Cerebellar cortex (tissue), 1 donor: ENCODE measurements around the gene ADORA2A.

ENCODE experiments used
- DNase-seq: peaks from one replicate; pipeline ENCODE4 v3.0.0-alpha.2; 2015; ENCODE audit warnings: low spot score

The ADORA2A gene

GRCh38 chr22:24403346-24403745, 24.1 kb upstream of the ADORA2A start:
- DNase-seq = no peak

- no peak for DNase-seq
These were observed 22.7 kb upstream of the ADORA2A start for GRCh38 chr22:24404561-24405275.

GRCh38 chr22:24405631-24406321, 21.6 kb upstream of the ADORA2A start:
- no peak for DNase-seq

- no peak for DNase-seq
These were observed 20.8 kb upstream of the ADORA2A start for GRCh38 chr22:24406322-24407277.

GRCh38 chr22:24407278-24407665, 20.1 kb upstream of the ADORA2A start:
- DNase-seq = no peak

GRCh38 chr22:24407884-24408283, 19.5 kb upstream of the ADORA2A start:
- no peak for DNase-seq

GRCh38 chr22:24408630-24409029, 18.8 kb upstream of the ADORA2A start:
- no peak for DNase-seq

- DNase-seq = no peak
These were observed 17.7 kb upstream of the ADORA2A start for GRCh38 chr22:24409707-24410106.

- no peak for DNase-seq
These were observed 17.1 kb upstream of the ADORA2A start for GRCh38 chr22:24410110-24410856.

- no peak for DNase-seq
These were observed 16.0 kb upstream of the ADORA2A start for GRCh38 chr22:24411256-24412004.

- no peak for DNase-seq
These were observed 15.1 kb upstream of the ADORA2A start for GRCh38 chr22:24412274-24412673.

- no peak for DNase-seq
These were observed 14.1 kb upstream of the ADORA2A start for GRCh38 chr22:24413271-24413670.

- DNase-seq = no peak
These were observed 13.5 kb upstream of the ADORA2A start for GRCh38 chr22:24413736-24414385.

GRCh38 chr22:24414523-24414922, 12.9 kb upstream of the ADORA2A start:
- no peak for DNase-seq

- DNase-seq = no peak
These were observed 12.1 kb upstream of the ADORA2A start for GRCh38 chr22:24414984-24415945.

- no peak for DNase-seq
These were observed 11.3 kb upstream of the ADORA2A start for GRCh38 chr22:24416095-24416494.

GRCh38 chr22:24416611-24417010, 10.8 kb upstream of the ADORA2A start:
- no peak for DNase-seq

- no peak for DNase-seq
These were observed 10.2 kb upstream of the ADORA2A start for GRCh38 chr22:24417200-24417599.

GRCh38 chr22:24417901-24418641, 9.3 kb upstream of the ADORA2A start:
- DNase-seq = no peak
